ENCODE measurements around the gene GPRC5D.

Gene GPRC5D

DNA sequence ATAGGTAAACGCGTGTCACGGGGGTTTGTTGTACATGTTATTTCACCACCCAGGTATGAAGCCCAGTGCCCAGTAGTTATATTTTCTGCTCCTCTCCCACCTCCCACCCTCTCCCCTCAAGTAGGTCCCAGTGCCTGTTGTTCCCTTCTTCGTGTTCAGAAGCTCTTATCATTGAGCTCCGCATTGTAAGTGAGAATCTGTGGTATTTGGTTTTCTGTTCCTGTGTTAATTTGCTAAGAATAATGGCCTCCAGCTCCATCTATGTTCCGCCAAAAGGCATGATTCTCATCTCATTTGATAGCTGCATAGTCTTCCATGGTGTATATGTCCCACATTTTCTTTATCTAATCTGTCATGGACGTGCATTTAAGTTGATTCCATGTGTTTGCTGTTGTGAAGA, 6.9 kb upstream of the GPRC5D start:
- Histone ChIP-seq H3K27ac (ENCODE audit: insufficient read depth, low read depth, low read length, poor library complexity, severe bottlenecking) (no peak overlapping the region), H3K9me3 (ENCODE audit: control insufficient read depth, low read length) (no peaks in the 10 kb centered on the region), H3K4me3 (ENCODE audit: insufficient read depth, low read depth, low read length) (no peak overlapping the region), H3K36me3 (ENCODE audit: control insufficient read depth, insufficient read depth, low read length) (no peaks in the 10 kb centered on the region), H3K4me1 (ENCODE audit: control insufficient read depth, insufficient read depth, low read length) (no peaks in the 10 kb centered on the region), H3K27me3 (ENCODE audit: control insufficient read depth, insufficient read depth, low read length, poor library complexity, severe bottlenecking) (no peaks in the 10 kb centered on the region)
- 76 to 79% methylated on average over 6 to 7 of the region's 7 CpGs for WGBS, 2 experiments

DNA sequence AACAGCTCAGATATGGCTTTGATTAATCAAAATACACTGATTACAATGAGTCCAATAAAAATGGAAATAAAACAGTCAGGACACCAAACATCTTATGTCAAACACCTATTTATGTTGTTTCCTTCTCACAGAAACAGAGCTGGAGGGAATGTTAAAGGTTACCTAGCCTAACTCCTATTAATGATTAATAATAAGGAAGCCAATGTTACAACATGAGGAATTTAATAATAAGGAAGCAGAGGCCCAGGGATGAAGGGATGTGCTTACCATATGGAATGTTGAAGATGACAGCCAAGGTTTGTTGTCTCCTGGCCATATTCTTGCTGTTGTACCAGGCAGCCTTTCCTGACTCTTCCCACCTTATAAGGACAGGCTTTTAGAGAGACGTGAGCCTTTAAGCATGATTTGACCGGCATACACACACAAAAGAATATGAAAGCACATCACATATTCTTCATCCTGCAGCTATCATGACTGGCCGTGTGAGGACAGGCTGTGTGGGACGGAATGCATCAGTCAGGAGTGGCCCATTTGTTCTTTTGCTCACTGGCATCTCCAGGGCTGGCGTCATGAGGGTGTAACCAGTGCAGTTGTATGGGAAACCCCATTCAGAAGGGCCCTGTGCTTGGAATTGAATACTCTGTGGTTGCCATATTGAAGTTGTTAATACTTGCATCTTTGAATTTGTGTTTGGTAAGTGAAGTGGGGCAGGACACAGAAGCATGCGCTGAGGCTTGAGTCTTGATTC, 3.1 kb upstream of the GPRC5D start:
- Histone ChIP-seq H3K9me3 (ENCODE audit: control insufficient read depth, low read length) (no peaks in the 10 kb centered on the region), H3K36me3 (ENCODE audit: control insufficient read depth, insufficient read depth, low read length) (peaks cover 1% of the 10 kb centered on the region), H3K27me3 (ENCODE audit: control insufficient read depth, insufficient read depth, low read length, poor library complexity, severe bottlenecking) (no peaks in the 10 kb centered on the region), H3K4me1 (ENCODE audit: control insufficient read depth, insufficient read depth, low read length) (no peaks in the 10 kb centered on the region), H3K27ac (ENCODE audit: insufficient read depth, low read depth, low read length, poor library complexity, severe bottlenecking) (no peak overlapping the region), H3K4me3 (ENCODE audit: insufficient read depth, low read depth, low read length) (no peak overlapping the region)
- WGBS, 2 experiments = 93 to 94% methylated on average over 6 of the region's 6 CpGs

DNA sequence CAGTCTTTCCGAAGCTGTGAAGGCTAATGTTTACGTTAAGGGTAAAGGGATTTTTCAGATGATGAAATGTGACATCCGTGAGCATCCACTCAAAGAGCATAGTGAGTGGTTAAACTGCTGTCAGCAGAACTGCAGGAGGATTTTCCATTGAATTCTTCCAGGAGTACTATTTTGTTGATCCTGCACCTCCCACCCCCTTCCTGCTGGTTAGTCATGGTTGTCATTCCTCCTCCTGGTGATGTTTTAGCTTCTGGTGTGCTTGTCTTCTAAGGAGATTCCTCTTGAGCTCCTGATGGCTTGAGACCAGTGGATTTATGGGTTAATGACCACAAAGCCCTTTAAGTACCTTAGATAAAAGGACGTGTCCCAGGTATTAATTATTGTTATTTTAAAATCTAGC, 2.4 kb upstream of the GPRC5D start:
- Histone ChIP-seq H3K4me1 (ENCODE audit: control insufficient read depth, insufficient read depth, low read length) (no peaks in the 10 kb centered on the region), H3K9me3 (ENCODE audit: control insufficient read depth, low read length) (no peaks in the 10 kb centered on the region), H3K27me3 (ENCODE audit: control insufficient read depth, insufficient read depth, low read length, poor library complexity, severe bottlenecking) (no peaks in the 10 kb centered on the region), H3K4me3 (ENCODE audit: insufficient read depth, low read depth, low read length) (no peak overlapping the region), H3K36me3 (ENCODE audit: control insufficient read depth, insufficient read depth, low read length) (peaks cover 6% of the 10 kb centered on the region), H3K27ac (ENCODE audit: insufficient read depth, low read depth, low read length, poor library complexity, severe bottlenecking) (no peak overlapping the region)
- WGBS, 2 experiments = 79 to 84% methylated on average over 3 to 4 of the region's 4 CpGs

DNA sequence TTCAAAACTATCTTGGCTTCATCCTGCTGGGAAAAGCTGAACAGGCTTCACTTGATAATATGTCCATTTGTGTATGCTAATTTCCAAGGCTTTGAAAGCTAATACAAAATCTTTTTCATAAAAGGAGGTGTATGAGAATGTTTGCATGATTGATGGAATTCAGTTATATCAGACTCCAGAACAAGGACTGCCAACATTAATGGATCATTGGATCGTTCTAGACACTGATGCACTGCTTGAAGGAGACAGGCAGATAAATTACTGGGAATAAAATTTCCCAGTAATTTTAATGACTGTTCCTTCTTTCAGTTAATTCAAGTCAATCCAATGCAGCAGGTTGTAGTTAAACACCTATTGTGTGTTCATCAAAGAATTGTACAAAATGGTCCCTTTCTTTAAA, 466 bp downstream of the GPRC5D start:
- H3K36me3 ChIP-seq (ENCODE audit: control insufficient read depth, insufficient read depth, low read length) = peaks cover 6% of the 10 kb centered on the region
- no peaks in the 10 kb centered on the region for H3K4me1 ChIP-seq (ENCODE audit: control insufficient read depth, insufficient read depth, low read length)
- WGBS, 2 experiments = 83 to 97% methylated on average over 1 of the region's 1 CpG
- H3K9me3 ChIP-seq (ENCODE audit: control insufficient read depth, low read length) = no peaks in the 10 kb centered on the region
- no peak overlapping the region for H3K27ac ChIP-seq (ENCODE audit: insufficient read depth, low read depth, low read length, poor library complexity, severe bottlenecking)
- no peaks in the 10 kb centered on the region for H3K27me3 ChIP-seq (ENCODE audit: control insufficient read depth, insufficient read depth, low read length, poor library complexity, severe bottlenecking)
- no peak overlapping the region for H3K4me3 ChIP-seq (ENCODE audit: insufficient read depth, low read depth, low read length)

DNA sequence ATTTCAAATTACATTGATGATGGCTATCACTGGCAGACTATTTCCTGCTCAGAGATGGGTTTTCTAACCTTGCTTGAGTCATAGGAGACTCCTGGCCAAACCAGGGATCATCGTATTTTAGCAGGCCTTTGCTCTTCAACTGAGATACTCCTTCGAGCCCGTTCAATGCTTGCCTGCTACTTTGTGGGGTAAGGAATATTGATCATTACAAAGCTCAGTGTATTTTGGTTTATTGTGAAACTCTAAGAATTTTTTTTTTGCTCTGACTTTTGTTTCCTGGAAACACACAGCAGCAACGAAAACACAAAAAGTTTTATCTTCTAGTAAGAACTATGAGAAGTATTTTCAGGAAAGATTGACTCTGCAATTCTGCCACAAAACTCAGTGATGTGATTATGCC, 4.1 kb downstream of the GPRC5D start:
- H3K27ac ChIP-seq (ENCODE audit: insufficient read depth, low read depth, low read length, poor library complexity, severe bottlenecking) = no peak overlapping the region
- H3K9me3 ChIP-seq (ENCODE audit: control insufficient read depth, low read length) = no peaks in the 10 kb centered on the region
- WGBS, 2 experiments = 98 to 99% methylated on average over 4 of the region's 4 CpGs
- no peak overlapping the region for H3K4me3 ChIP-seq (ENCODE audit: insufficient read depth, low read depth, low read length)
- no peaks in the 10 kb centered on the region for H3K27me3 ChIP-seq (ENCODE audit: control insufficient read depth, insufficient read depth, low read length, poor library complexity, severe bottlenecking)
- H3K4me1 ChIP-seq (ENCODE audit: control insufficient read depth, insufficient read depth, low read length) = no peaks in the 10 kb centered on the region
- peaks cover 6% of the 10 kb centered on the region for H3K36me3 ChIP-seq (ENCODE audit: control insufficient read depth, insufficient read depth, low read length)

DNA sequence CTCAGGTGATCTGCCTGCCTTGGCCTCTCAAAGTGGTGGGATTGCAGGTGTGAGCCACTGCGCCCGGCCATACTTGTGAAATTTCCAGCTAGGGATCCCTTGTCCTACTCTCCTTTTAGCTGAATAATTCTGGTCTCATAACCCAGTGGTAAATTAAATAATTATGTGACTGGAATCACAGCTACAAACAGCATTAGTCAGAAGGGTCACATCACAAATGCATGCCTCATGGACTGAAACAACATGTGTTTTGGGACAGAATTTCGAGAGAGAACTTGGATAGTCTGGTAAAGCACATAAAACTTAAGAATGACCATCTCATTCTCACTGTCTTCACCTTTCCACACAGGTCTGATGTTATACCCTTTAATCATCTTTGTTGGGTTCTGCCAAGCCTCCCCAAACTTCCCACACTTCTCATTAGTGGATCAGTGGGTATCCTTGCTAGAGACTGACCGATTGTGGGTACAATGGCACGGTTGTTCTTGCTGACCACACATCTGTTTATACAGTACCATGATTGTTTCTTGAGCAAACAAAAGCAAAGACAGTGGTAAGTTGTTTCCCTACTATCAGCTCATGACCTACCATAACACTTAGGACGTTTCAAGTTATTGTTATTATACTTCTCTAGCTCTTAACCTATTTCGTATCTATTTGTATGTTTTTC, 5.1 kb downstream of the GPRC5D start:
- no peaks in the 10 kb centered on the region for H3K27me3 ChIP-seq (ENCODE audit: control insufficient read depth, insufficient read depth, low read length, poor library complexity, severe bottlenecking)
- peaks cover 6% of the 10 kb centered on the region for H3K36me3 ChIP-seq (ENCODE audit: control insufficient read depth, insufficient read depth, low read length)
- 90 to 97% methylated on average over 6 to 7 of the region's 7 CpGs for WGBS, 2 experiments
- H3K4me3 ChIP-seq (ENCODE audit: insufficient read depth, low read depth, low read length) = no peak overlapping the region
- H3K9me3 ChIP-seq (ENCODE audit: control insufficient read depth, low read length) = no peaks in the 10 kb centered on the region
- no peak overlapping the region for H3K27ac ChIP-seq (ENCODE audit: insufficient read depth, low read depth, low read length, poor library complexity, severe bottlenecking)
- no peaks in the 10 kb centered on the region for H3K4me1 ChIP-seq (ENCODE audit: control insufficient read depth, insufficient read depth, low read length)

DNA sequence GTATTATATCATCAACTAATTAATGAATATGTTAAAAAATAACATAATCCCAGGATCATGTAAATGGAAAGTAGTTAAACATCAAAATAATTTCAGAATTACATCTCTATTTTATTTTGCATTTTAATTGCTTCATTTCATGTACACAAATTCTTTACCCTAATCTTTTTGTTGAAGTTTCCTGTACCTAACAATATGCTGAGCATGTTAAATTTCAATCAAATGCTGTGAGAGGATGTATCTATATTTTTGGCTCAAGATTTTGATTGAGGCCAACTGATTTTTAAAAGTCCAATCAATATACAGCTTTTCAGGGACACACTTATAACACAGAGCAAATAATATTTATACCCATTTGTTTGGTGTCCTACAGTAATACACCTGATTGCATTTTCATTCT, 6.4 kb downstream of the GPRC5D start:
- Histone ChIP-seq H3K27ac (ENCODE audit: insufficient read depth, low read depth, low read length, poor library complexity, severe bottlenecking) (no peak overlapping the region), H3K9me3 (ENCODE audit: control insufficient read depth, low read length) (no peaks in the 10 kb centered on the region), H3K36me3 (ENCODE audit: control insufficient read depth, insufficient read depth, low read length) (peaks cover 6% of the 10 kb centered on the region), H3K4me1 (ENCODE audit: control insufficient read depth, insufficient read depth, low read length) (no peaks in the 10 kb centered on the region), H3K27me3 (ENCODE audit: control insufficient read depth, insufficient read depth, low read length, poor library complexity, severe bottlenecking) (no peaks in the 10 kb centered on the region), H3K4me3 (ENCODE audit: insufficient read depth, low read depth, low read length) (no peak overlapping the region)

DNA sequence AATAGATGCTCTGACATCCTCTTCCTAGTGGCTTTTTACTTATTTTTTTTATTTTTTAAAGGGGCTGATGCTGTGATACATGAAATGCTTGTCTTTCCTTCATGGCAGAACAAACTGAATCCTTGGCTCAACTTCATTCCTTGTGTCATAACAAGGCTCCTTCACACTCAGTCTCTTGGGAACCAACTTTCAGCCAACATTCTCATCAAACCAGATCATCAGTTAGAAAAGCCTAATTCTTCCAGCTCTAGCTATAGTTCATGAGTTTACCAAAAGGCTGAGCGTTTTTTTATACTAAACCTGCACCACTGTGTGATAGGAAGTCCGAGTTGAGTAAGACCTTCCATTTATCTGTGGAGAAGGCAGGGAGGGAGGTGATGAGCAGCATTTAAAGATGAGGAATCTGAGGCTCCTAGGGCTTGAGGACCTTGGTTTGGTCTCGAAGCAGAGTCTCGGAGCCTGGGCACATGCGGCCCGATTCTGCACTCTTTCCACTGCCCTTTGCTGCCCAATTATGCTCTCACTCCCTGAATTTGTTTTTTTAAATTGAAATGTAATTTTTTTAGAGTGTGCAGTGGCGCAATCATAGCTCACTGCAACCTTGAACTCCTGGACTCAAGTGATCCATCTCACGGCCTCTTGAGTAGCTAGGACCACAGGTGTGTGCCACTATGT, 8.2 kb downstream of the GPRC5D start:
- Histone ChIP-seq H3K9me3 (ENCODE audit: control insufficient read depth, low read length) (no peaks in the 10 kb centered on the region), H3K27me3 (ENCODE audit: control insufficient read depth, insufficient read depth, low read length, poor library complexity, severe bottlenecking) (no peaks in the 10 kb centered on the region), H3K4me3 (ENCODE audit: insufficient read depth, low read depth, low read length) (no peak overlapping the region), H3K4me1 (ENCODE audit: control insufficient read depth, insufficient read depth, low read length) (no peaks in the 10 kb centered on the region), H3K27ac (ENCODE audit: insufficient read depth, low read depth, low read length, poor library complexity, severe bottlenecking) (no peak overlapping the region), H3K36me3 (ENCODE audit: control insufficient read depth, insufficient read depth, low read length) (no peaks in the 10 kb centered on the region)
- WGBS, 2 experiments = 94 to 96% methylated on average over 8 of the region's 8 CpGs

DNA sequence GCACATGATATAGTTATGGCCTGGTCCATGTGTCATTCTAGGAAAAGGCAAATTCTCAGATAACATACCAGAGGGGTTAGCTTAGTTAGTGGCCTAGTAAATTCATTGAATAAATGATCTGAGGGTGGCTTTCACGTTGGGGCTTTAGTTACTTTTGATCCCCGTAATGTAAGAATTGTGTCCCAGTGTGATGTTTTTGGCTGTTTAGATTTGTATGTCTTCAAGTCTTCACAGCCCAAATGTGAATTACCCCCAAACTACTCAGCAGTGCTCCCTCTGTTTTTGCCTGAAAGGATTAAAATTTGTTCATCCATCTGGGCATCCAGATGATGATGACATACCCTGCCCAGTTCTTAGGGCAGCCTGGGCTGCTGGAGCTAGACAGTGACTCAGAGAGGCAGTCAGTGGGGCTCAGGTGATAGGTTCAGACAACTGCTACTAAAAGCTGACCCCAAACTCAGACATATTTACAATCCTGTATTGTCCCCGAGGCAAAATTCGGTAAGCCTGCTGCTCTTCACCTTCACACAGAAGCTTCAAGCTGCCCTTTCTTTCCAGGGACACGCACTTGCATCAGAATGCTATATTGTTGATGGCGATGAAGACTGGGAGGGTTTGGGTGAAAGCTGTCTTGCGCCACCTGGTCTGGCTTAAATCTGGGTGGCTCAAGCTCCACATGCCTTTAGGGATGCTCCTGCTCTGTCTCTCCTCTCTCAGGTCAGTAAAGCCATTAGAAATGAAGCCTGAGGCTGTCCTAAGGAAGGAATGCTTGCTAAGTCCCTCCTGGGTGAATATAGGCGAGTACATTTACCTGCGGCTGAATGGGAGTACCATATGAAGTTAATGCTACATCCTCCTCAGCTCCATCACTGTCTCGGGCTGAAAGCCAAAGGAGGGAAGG, 10.3 kb downstream of the GPRC5D start:
- no peaks in the 10 kb centered on the region for H3K4me1 ChIP-seq (ENCODE audit: control insufficient read depth, insufficient read depth, low read length)
- no peak overlapping the region for H3K4me3 ChIP-seq (ENCODE audit: insufficient read depth, low read depth, low read length)
- H3K27me3 ChIP-seq (ENCODE audit: control insufficient read depth, insufficient read depth, low read length, poor library complexity, severe bottlenecking) = no peaks in the 10 kb centered on the region
- no peaks in the 10 kb centered on the region for H3K9me3 ChIP-seq (ENCODE audit: control insufficient read depth, low read length)
- H3K36me3 ChIP-seq (ENCODE audit: control insufficient read depth, insufficient read depth, low read length) = no peaks in the 10 kb centered on the region
- WGBS, 2 experiments = 93 to 96% methylated on average over 10 of the region's 10 CpGs
- H3K27ac ChIP-seq (ENCODE audit: insufficient read depth, low read depth, low read length, poor library complexity, severe bottlenecking) = no peak overlapping the region

DNA sequence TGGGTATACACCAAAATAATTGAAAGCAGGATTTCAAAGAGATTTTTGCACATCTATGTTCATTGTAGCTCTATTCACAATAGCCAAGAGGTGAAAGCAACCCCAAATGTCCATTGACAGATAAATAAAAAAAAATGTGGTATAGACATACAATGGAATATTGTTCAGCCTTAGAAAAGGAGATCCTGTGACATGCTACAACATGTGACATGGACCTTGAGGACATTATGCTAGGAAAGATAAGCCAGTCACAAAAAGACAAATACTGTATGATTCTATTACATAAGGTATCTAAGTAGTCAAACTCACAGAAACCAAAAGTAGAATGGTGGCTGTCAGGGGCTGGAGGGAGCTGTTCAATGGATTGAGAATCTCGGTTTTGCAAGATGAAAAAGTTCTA, 12.1 kb downstream of the GPRC5D start:
- WGBS, 2 experiments = 87 to 100% methylated on average over 1 of the region's 1 CpG
- Histone ChIP-seq H3K4me3 (ENCODE audit: insufficient read depth, low read depth, low read length) (no peak overlapping the region), H3K9me3 (ENCODE audit: control insufficient read depth, low read length) (no peaks in the 10 kb centered on the region), H3K36me3 (ENCODE audit: control insufficient read depth, insufficient read depth, low read length) (no peaks in the 10 kb centered on the region), H3K27me3 (ENCODE audit: control insufficient read depth, insufficient read depth, low read length, poor library complexity, severe bottlenecking) (no peaks in the 10 kb centered on the region), H3K4me1 (ENCODE audit: control insufficient read depth, insufficient read depth, low read length) (no peaks in the 10 kb centered on the region), H3K27ac (ENCODE audit: insufficient read depth, low read depth, low read length, poor library complexity, severe bottlenecking) (no peak overlapping the region)

Data from ectodermal cell (in vitro differentiated cells).